ENCODE measurements around the gene SLC8A1. TPM values are rescaled to one million over a fixed set of nuclear protein-coding genes. Genes with fewer than 3 reads are reported as not detected.

SLC8A1 gene
- total RNA-seq, 1 donor from 2014 or later, result 34.8 TPM

DNA sequence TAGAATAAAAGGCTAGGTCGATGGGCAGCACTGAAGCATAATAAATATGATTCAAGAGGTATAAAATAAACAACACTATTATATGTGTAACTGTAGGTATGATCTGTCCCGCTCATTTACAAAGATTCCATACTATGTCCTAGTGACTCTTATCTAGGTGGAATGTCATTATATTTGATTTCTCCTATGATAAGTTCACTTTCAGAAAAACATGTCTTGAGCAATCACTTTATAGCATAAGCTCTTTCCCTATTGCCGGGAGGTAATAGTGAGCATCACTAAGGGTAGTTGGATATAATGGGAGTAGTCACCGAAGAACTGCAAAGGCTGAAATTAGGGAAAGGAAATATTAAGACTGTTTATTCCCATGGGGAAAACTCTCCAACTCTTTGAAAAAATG lies 342.5 kb downstream of the SLC8A1 start:
- no peak overlapping the region for H3K27ac Mint-ChIP-seq (ENCODE audit: unreplicated experiment)
- FAIRE-seq, result no peak

DNA sequence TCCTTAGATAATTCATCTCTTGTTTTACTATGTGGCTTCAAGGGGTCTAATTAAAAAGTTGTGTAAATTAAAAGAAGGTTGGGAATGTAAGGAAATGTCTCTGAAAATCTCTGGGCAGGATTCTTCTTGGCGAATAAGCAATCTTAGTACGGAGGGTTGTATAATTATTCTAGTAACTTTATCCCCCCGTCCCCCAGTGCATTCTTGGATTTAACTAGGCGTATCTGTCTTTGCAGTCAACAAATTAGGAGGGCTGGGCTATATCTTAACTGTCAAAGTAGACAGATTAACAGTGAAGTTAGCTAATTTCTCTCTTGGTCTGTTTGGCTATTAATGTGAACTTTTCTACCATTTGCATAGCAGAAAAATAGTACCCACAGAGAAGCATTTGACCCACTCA lies 343.0 kb downstream of the SLC8A1 start:
- FAIRE-seq (peak; percentile 34), DNase-seq (ENCODE audit: low read depth) (no peak)
- H3K27ac Mint-ChIP-seq (ENCODE audit: unreplicated experiment), result no peak overlapping the region
- H3K9me3 Mint-ChIP-seq (ENCODE audit: unreplicated experiment), result no peaks in the 10 kb centered on the region
- no peaks in the 10 kb centered on the region for H3K27me3 ChIP-seq (ENCODE audit: insufficient read depth, low read length)
- no peak overlapping the region for H2AFZ ChIP-seq (ENCODE audit: low read depth, low read length)
- H3K4me3 Mint-ChIP-seq (ENCODE audit: unreplicated experiment), result no peak overlapping the region
- no peak overlapping the region for H3K4me2 ChIP-seq (ENCODE audit: low read length)
- H3K4me1 ChIP-seq (ENCODE audit: insufficient read depth, low read length), result peaks cover 10% of the 10 kb centered on the region
- H3K4me1 Mint-ChIP-seq (ENCODE audit: low read depth, unreplicated experiment), result peaks cover 18% of the 10 kb centered on the region
- TF ChIP-seq EZH2 (IDR thresholded peaks at IDR 0.05; ENCODE audit: insufficient read depth, low read length), result no peak
- TF ChIP-seq, protein P1, sequence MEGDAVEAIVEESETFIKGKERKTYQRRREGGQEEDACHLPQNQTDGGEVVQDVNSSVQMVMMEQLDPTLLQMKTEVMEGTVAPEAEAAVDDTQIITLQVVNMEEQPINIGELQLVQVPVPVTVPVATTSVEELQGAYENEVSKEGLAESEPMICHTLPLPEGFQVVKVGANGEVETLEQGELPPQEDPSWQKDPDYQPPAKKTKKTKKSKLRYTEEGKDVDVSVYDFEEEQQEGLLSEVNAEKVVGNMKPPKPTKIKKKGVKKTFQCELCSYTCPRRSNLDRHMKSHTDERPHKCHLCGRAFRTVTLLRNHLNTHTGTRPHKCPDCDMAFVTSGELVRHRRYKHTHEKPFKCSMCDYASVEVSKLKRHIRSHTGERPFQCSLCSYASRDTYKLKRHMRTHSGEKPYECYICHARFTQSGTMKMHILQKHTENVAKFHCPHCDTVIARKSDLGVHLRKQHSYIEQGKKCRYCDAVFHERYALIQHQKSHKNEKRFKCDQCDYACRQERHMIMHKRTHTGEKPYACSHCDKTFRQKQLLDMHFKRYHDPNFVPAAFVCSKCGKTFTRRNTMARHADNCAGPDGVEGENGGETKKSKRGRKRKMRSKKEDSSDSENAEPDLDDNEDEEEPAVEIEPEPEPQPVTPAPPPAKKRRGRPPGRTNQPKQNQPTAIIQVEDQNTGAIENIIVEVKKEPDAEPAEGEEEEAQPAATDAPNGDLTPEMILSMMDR (IDR thresholded peaks at IDR 0.05; ENCODE audit: insufficient read depth, low read depth, low read length), result no peak
- no peaks in the 10 kb centered on the region for H3K9me3 ChIP-seq (ENCODE audit: insufficient read depth, low read depth, low read length)
- H3K36me3 Mint-ChIP-seq (ENCODE audit: low read depth, unreplicated experiment), result no peaks in the 10 kb centered on the region
- no peaks in the 10 kb centered on the region for H3K27me3 Mint-ChIP-seq (ENCODE audit: low read depth, unreplicated experiment)
- H3K79me2 ChIP-seq (ENCODE audit: insufficient read depth, low read length), result no peaks in the 10 kb centered on the region
- H3K9ac ChIP-seq (ENCODE audit: low read length), result no peak overlapping the region
- H3K27ac ChIP-seq (ENCODE audit: low read depth, low read length), result no peak overlapping the region
- no peaks in the 10 kb centered on the region for H4K20me1 ChIP-seq (ENCODE audit: insufficient read depth, low read length)
- no peak overlapping the region for H3K4me3 ChIP-seq (ENCODE audit: insufficient read depth, low read depth, low read length)
- H3K36me3 ChIP-seq (ENCODE audit: insufficient read depth, low read length), result no peaks in the 10 kb centered on the region

More for the DNA sequence above, 342.5 kb downstream of the SLC8A1 start:
- Histone ChIP-seq H4K20me1 (ENCODE audit: insufficient read depth, low read length) (no peaks in the 10 kb centered on the region), H2AFZ (ENCODE audit: low read depth, low read length) (no peak overlapping the region), H3K9ac (ENCODE audit: low read length) (no peak overlapping the region), H3K27me3 (ENCODE audit: insufficient read depth, low read length) (no peaks in the 10 kb centered on the region), H3K4me1 (ENCODE audit: insufficient read depth, low read length) (peaks cover 7% of the 10 kb centered on the region), H3K36me3 (ENCODE audit: insufficient read depth, low read length) (no peaks in the 10 kb centered on the region), H3K79me2 (ENCODE audit: insufficient read depth, low read length) (no peaks in the 10 kb centered on the region), H3K4me2 (ENCODE audit: low read length) (no peak overlapping the region), H3K9me3 (ENCODE audit: insufficient read depth, low read depth, low read length) (no peaks in the 10 kb centered on the region), H3K27ac (ENCODE audit: low read depth, low read length) (no peak overlapping the region), H3K4me3 (ENCODE audit: insufficient read depth, low read depth, low read length) (no peak overlapping the region)
- H3K4me3 Mint-ChIP-seq (ENCODE audit: unreplicated experiment), result no peak overlapping the region
- no peaks in the 10 kb centered on the region for H3K27me3 Mint-ChIP-seq (ENCODE audit: low read depth, unreplicated experiment)
- no peak for DNase-seq (ENCODE audit: low read depth)
- no peaks in the 10 kb centered on the region for H3K36me3 Mint-ChIP-seq (ENCODE audit: low read depth, unreplicated experiment)
- TF ChIP-seq EZH2 (IDR thresholded peaks at IDR 0.05; ENCODE audit: insufficient read depth, low read length), result no peak
- TF ChIP-seq, protein P1 (IDR thresholded peaks at IDR 0.05; ENCODE audit: insufficient read depth, low read depth, low read length), result no peak
- H3K4me1 Mint-ChIP-seq (ENCODE audit: low read depth, unreplicated experiment), result peaks cover 16% of the 10 kb centered on the region
- no peaks in the 10 kb centered on the region for H3K9me3 Mint-ChIP-seq (ENCODE audit: unreplicated experiment)

DNA sequence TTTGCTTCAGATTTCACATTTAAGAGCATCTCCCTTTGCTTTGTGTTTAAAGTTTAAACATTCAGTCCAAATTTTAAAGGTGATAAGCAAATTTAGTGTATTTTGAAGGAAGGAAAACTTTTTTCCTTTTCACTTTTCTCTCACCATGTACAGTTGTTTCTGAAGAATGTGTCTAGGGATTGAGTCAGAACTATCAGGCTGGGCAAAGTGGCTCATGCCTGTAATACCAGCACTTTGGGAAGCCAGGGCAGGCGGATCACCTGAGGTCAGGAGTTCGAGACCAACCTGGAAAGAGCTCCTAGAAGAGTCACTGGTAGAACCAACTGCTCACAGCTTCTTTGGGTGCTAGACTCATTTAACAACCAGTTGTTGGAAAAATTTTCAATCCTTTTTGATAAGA lies 345.8 kb downstream of the SLC8A1 start:
- FAIRE-seq (peak; percentile 85), DNase-seq (ENCODE audit: low read depth) (no peak)
- H3K27ac ChIP-seq (ENCODE audit: low read depth, low read length), result peak overlapping the region; percentile 5
- peaks cover 34% of the 10 kb centered on the region for H3K4me1 ChIP-seq (ENCODE audit: insufficient read depth, low read length)
- TF ChIP-seq, protein P1 (IDR thresholded peaks at IDR 0.05; ENCODE audit: insufficient read depth, low read depth, low read length), result no peak
- no peak for TF ChIP-seq EZH2 (IDR thresholded peaks at IDR 0.05; ENCODE audit: insufficient read depth, low read length)
- Mint-ChIP-seq H3K36me3 (ENCODE audit: low read depth, unreplicated experiment) (no peaks in the 10 kb centered on the region), H3K27ac (ENCODE audit: unreplicated experiment) (peak overlapping the region; percentile 48), H3K4me1 (ENCODE audit: low read depth, unreplicated experiment) (peaks cover 35% of the 10 kb centered on the region), H3K9me3 (ENCODE audit: unreplicated experiment) (no peaks in the 10 kb centered on the region), H3K27me3 (ENCODE audit: low read depth, unreplicated experiment) (no peaks in the 10 kb centered on the region), H3K4me3 (ENCODE audit: unreplicated experiment) (no peak overlapping the region)
- no peaks in the 10 kb centered on the region for H3K36me3 ChIP-seq (ENCODE audit: insufficient read depth, low read length)
- no peak overlapping the region for H3K4me3 ChIP-seq (ENCODE audit: insufficient read depth, low read depth, low read length)
- no peak overlapping the region for H3K9ac ChIP-seq (ENCODE audit: low read length)
- no peaks in the 10 kb centered on the region for H3K27me3 ChIP-seq (ENCODE audit: insufficient read depth, low read length)
- no peak overlapping the region for H2AFZ ChIP-seq (ENCODE audit: low read depth, low read length)
- no peaks in the 10 kb centered on the region for H4K20me1 ChIP-seq (ENCODE audit: insufficient read depth, low read length)
- no peaks in the 10 kb centered on the region for H3K79me2 ChIP-seq (ENCODE audit: insufficient read depth, low read length)
- H3K9me3 ChIP-seq (ENCODE audit: insufficient read depth, low read depth, low read length), result no peaks in the 10 kb centered on the region
- H3K4me2 ChIP-seq (ENCODE audit: low read length), result no peak overlapping the region

All from astrocyte (in vitro differentiated cells and primary cell).